Measurements from ENCODE around the gene EVC.

EVC gene

GRCh38 chr4:5799406-5799805 lies 88.4 kb downstream of the EVC start:
- Histone ChIP-seq H3K27me3 (ENCODE audit: low read depth, low read length) (no peaks in the 10 kb centered on the region), H2AFZ (ENCODE audit: low read depth, low read length) (no peak overlapping the region), H4K20me1 (ENCODE audit: insufficient read depth, low read length) (no peaks in the 10 kb centered on the region), H3K36me3 (replicated peaks; ENCODE audit: low read depth, low read length) (peaks cover 4% of the 10 kb centered on the region), H3K9me3 (ENCODE audit: insufficient read depth, low read length) (no peaks in the 10 kb centered on the region), H3K9ac (ENCODE audit: low read length) (no peak overlapping the region), H3K4me2 (ENCODE audit: low read length) (no peak overlapping the region), H3K79me2 (ENCODE audit: low read length) (no peaks in the 10 kb centered on the region), H3K4me3 (ENCODE audit: low read length) (no peak overlapping the region), H3K4me1 (ENCODE audit: low read length) (no peaks in the 10 kb centered on the region), H3K27ac (ENCODE audit: low read length) (no peak overlapping the region)
- TF ChIP-seq CTCF (IDR thresholded peaks at IDR 0.05; ENCODE audit: low read depth, low read length) (no peak), EZH2phosphoT487 (IDR thresholded peaks at IDR 0.05; ENCODE audit: low read depth) (no peak)

GRCh38 chr4:5800496-5800895 lies 89.5 kb downstream of the EVC start:
- no peaks in the 10 kb centered on the region for H3K79me2 ChIP-seq (ENCODE audit: low read length)
- no peaks in the 10 kb centered on the region for H4K20me1 ChIP-seq (ENCODE audit: insufficient read depth, low read length)
- H3K4me3 ChIP-seq (ENCODE audit: low read length): no peak overlapping the region
- H3K9me3 ChIP-seq (ENCODE audit: insufficient read depth, low read length): no peaks in the 10 kb centered on the region
- TF ChIP-seq EZH2phosphoT487 (IDR thresholded peaks at IDR 0.05; ENCODE audit: low read depth): no peak
- TF ChIP-seq CTCF (IDR thresholded peaks at IDR 0.05; ENCODE audit: low read depth, low read length): no peak
- no peak overlapping the region for H3K4me2 ChIP-seq (ENCODE audit: low read length)
- peaks cover 3% of the 10 kb centered on the region for H3K36me3 ChIP-seq (replicated peaks; ENCODE audit: low read depth, low read length)
- H3K27ac ChIP-seq (ENCODE audit: low read length): no peak overlapping the region
- H3K9ac ChIP-seq (ENCODE audit: low read length): no peak overlapping the region
- no peak overlapping the region for H2AFZ ChIP-seq (ENCODE audit: low read depth, low read length)
- H3K27me3 ChIP-seq (ENCODE audit: low read depth, low read length): no peaks in the 10 kb centered on the region
- H3K4me1 ChIP-seq (ENCODE audit: low read length): no peaks in the 10 kb centered on the region

- Histone ChIP-seq H3K4me2 (ENCODE audit: low read length) (no peak overlapping the region), H3K36me3 (replicated peaks; ENCODE audit: low read depth, low read length) (no peaks in the 10 kb centered on the region), H3K27ac (ENCODE audit: low read length) (no peak overlapping the region), H3K9ac (ENCODE audit: low read length) (no peak overlapping the region), H3K9me3 (ENCODE audit: insufficient read depth, low read length) (no peaks in the 10 kb centered on the region), H3K79me2 (ENCODE audit: low read length) (no peaks in the 10 kb centered on the region), H2AFZ (ENCODE audit: low read depth, low read length) (no peak overlapping the region), H3K4me1 (ENCODE audit: low read length) (no peaks in the 10 kb centered on the region), H3K27me3 (ENCODE audit: low read depth, low read length) (no peaks in the 10 kb centered on the region), H3K4me3 (ENCODE audit: low read length) (no peak overlapping the region), H4K20me1 (ENCODE audit: insufficient read depth, low read length) (no peaks in the 10 kb centered on the region)
- TF ChIP-seq CTCF (IDR thresholded peaks at IDR 0.05; ENCODE audit: low read depth, low read length) (no peak), EZH2phosphoT487 (IDR thresholded peaks at IDR 0.05; ENCODE audit: low read depth) (no peak)
Observed at GRCh38 chr4:5801696-5802095, 90.7 kb downstream of the EVC start.

- Histone ChIP-seq H3K27me3 (ENCODE audit: low read depth, low read length) (no peaks in the 10 kb centered on the region), H3K4me3 (ENCODE audit: low read length) (no peak overlapping the region), H3K9ac (ENCODE audit: low read length) (no peak overlapping the region), H3K79me2 (ENCODE audit: low read length) (no peaks in the 10 kb centered on the region), H3K27ac (ENCODE audit: low read length) (no peak overlapping the region), H3K4me2 (ENCODE audit: low read length) (no peak overlapping the region), H3K36me3 (replicated peaks; ENCODE audit: low read depth, low read length) (no peaks in the 10 kb centered on the region), H3K4me1 (ENCODE audit: low read length) (no peaks in the 10 kb centered on the region), H3K9me3 (ENCODE audit: insufficient read depth, low read length) (no peaks in the 10 kb centered on the region), H4K20me1 (ENCODE audit: insufficient read depth, low read length) (no peaks in the 10 kb centered on the region), H2AFZ (ENCODE audit: low read depth, low read length) (no peak overlapping the region)
- TF ChIP-seq EZH2phosphoT487 (IDR thresholded peaks at IDR 0.05; ENCODE audit: low read depth) (no peak), CTCF (IDR thresholded peaks at IDR 0.05; ENCODE audit: low read depth, low read length) (no peak)
Observed at GRCh38 chr4:5802565-5802964, 91.6 kb downstream of the EVC start.

Data from OCI-LY3 (cell line).